Gastrocnemius medialis (tissue), 4 donors: ENCODE measurements around the gene DDX28.

Experiments used
- CTCF ChIP-seq, 5 experiments: fragments of 450-650 bp in 3 of 5; fragments of 200-600 bp in 2 of 5; sonication (generic) in 2 of 5; IDR thresholded peaks in 4 of 5; conservative IDR thresholded peaks in 1 of 5; 1 replicate in 4 of 5; 2 replicates in 1 of 5; pipeline ENCODE4 v1.5.1; 2016 to 2019; ENCODE audit warnings: antibody characterized with exemption in 5 of 5, mild to moderate bottlenecking in 3 of 5, moderate library complexity in 3 of 5
- POLR2A ChIP-seq, 2 donors: fragments of 450-650 bp; IDR thresholded peaks; one replicate each; pipeline ENCODE4 v1.6.1; 2017; ENCODE audit warnings: antibody characterized with exemption in 2 of 2, mild to moderate bottlenecking in 2 of 2, moderate library complexity in 2 of 2

GRCh38 chr16:68047987-68048386, 25.0 kb upstream of the DDX28 start:
- TF ChIP-seq POLR2A (IDR thresholded peaks at IDR 0.05) (no peak), CTCF (IDR thresholded peaks at IDR 0.05 in 4 of 5, conservative IDR thresholded peaks at IDR 0.05 in 1 of 5) (no peak)
